NT2/D1 (cell line): Measurements from ENCODE around the gene CPNE5.

Experiments used
- DNase-seq: peaks from one replicate; pipeline ENCODE4 v3.0.0-alpha.2; 2011; ENCODE audit warnings: low read depth, low spot score
- H3K27me3 ChIP-seq: 2 replicates; pipeline ENCODE4 v1.6.0; 2011; ENCODE audit warnings: mild to moderate bottlenecking; ENCODE audit not compliant: insufficient read length, insufficient read depth
- H3K36me3 ChIP-seq: 2 replicates; pipeline ENCODE4 v1.6.1; 2011; ENCODE audit warnings: mild to moderate bottlenecking, low read length, mixed read lengths; ENCODE audit not compliant: insufficient read depth, insufficient read length
- H3K4me1 ChIP-seq: 2 replicates; pipeline ENCODE4 v1.5.1; 2011; ENCODE audit not compliant: insufficient read depth, insufficient read length
- H3K4me3 ChIP-seq: 2 replicates; pipeline ENCODE4 v1.5.1; 2011; ENCODE audit warnings: low read depth; ENCODE audit not compliant: insufficient read length
- H3K9ac ChIP-seq: 2 replicates; pipeline ENCODE4 v1.6.0; 2011; ENCODE audit warnings: low read depth; ENCODE audit not compliant: insufficient read length
- H3K9me3 ChIP-seq: 2 replicates; pipeline ENCODE4 v1.5.1; 2011; ENCODE audit warnings: mild to moderate bottlenecking, low read length; ENCODE audit not compliant: insufficient read depth
- SUZ12 ChIP-seq: IDR thresholded peaks from 2 replicates; pipeline ENCODE4 v1.6.1; 2011; ENCODE audit not compliant: insufficient read length, insufficient read depth; ENCODE audit errors: extremely low read depth
- YY1 ChIP-seq: IDR thresholded peaks from 2 replicates; pipeline ENCODE4 v1.6.1; 2011; ENCODE audit not compliant: insufficient read length, insufficient read depth
- ZNF274 ChIP-seq: IDR thresholded peaks from 2 replicates; pipeline ENCODE4 v1.6.1; 2011; ENCODE audit warnings: mild to moderate bottlenecking, low read depth, low read length

Gene CPNE5

DNA sequence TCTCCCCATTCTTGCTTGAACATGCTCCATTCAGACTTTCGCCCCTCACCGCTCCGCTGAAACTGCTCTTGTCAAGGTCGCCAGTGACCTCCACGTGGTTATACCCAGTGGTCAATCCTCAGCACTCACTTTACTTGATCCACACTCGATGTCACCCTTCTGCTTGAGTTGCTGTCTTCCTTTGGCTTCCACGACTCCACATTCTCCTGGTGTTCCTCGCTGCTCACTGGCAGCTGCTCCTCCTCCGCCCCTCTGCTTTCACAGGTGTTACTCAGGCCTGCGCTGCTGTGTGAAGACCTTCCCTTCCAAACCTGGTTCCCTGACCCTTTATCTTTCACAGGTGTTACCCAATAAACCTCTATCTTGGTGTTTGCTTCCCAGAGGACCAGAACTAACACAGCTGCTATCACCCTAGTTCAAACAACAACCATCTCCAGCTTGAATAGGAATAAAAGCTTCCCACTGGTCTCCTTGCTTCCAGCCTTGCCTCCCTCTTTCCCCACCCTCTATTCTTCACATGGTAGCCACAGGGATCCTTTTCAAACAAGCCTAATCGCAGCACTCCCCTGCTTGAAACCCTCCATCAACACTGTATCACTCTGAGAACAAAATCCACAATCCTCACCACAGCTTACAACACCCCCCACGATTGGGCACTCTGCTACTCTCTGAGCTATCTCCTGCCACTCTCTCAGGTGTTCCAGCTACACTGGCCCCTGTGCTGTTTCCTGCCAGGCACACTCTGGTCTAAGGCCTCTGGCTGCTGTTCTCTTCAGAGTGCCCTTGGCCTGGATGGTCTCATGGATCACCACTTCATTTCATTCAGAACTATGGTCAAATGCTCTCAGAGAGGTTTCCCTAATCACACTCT, 24.7 kb upstream of the CPNE5 start:
- H3K4me3 ChIP-seq, result no peak overlapping the region
- H3K4me1 ChIP-seq, result peaks cover 6% of the 10 kb centered on the region
- H3K9ac ChIP-seq, result no peak overlapping the region
- H3K36me3 ChIP-seq, result peaks cover 72% of the 10 kb centered on the region
- H3K27me3 ChIP-seq, result no peaks in the 10 kb centered on the region
- no peak for TF ChIP-seq YY1
- TF ChIP-seq ZNF274, result no peak
- no peak for TF ChIP-seq SUZ12
- DNase-seq, result no peak
- H3K9me3 ChIP-seq, result no peaks in the 10 kb centered on the region

DNA sequence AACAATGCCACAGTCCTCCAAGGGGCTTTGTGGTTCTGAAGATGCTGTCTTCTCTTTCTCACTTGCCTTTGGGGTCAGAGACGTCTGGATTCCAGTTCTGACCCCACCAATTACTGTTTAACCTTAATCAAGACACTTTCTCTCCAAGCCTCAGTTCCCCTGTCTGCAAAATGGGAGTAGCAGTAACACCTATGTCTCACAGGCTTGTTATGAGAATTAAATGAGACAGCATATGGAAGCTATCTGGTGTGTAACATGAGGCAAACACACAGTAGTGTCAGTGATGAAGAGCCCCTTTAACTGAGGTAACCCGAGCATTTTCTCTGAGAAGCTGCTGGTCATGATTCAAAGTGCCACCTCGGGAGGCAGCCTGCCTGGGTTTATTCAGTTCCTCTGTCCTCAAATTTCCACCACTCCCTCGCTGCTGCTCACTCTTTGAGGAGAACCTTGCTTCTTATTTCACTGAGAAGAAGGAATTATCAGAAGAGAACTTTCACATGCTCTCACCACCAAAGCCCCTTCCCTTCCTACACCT, 23.7 kb upstream of the CPNE5 start:
- no peak overlapping the region for H3K4me3 ChIP-seq

DNA sequence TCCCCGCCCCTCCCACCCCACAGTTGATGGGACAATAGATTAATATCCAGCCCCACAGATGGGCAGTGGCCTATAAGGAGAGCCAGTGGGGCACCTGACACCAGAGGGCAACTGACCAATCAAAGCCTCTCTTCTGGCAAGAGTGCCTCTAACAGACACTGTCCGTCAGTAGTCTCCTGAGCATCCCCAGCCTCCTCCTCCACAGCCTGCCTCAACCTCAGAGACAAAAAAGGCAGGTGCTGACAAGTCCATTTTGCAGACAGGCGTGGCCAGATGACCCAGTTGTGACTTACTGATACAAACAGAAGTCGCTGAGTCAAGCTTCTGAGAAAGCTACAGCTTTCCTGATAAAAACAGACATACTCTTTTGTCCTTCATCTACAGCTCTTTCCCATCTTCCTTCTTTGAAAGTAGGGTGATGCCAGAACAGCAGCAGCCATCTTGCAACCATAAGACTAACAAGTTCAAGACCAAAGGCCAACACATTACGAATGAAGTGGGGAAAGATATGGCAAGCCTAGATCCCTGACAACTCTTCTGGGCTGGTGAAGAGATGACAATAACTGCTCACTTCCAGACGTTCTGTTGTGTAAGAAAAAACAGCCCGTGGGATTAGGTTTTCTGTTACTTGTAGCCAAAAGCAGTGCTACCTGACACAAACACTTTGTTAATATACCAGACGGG, 23.1 kb upstream of the CPNE5 start:
- H3K9me3 ChIP-seq, result no peaks in the 10 kb centered on the region
- no peak overlapping the region for H3K9ac ChIP-seq
- no peak for DNase-seq
- H3K27me3 ChIP-seq, result no peaks in the 10 kb centered on the region
- no peak overlapping the region for H3K4me3 ChIP-seq
- H3K4me1 ChIP-seq, result peaks cover 6% of the 10 kb centered on the region
- no peak for TF ChIP-seq YY1
- TF ChIP-seq ZNF274, result no peak
- TF ChIP-seq SUZ12, result no peak
- peaks cover 58% of the 10 kb centered on the region for H3K36me3 ChIP-seq

More for the DNA sequence above, 23.7 kb upstream of the CPNE5 start:
- Histone ChIP-seq H3K36me3 (peaks cover 64% of the 10 kb centered on the region), H3K27me3 (no peaks in the 10 kb centered on the region), H3K4me1 (peaks cover 6% of the 10 kb centered on the region), H3K9ac (no peak overlapping the region), H3K9me3 (no peaks in the 10 kb centered on the region)
- no peak for DNase-seq
- TF ChIP-seq YY1 (no peak), SUZ12 (no peak), ZNF274 (no peak)

DNA sequence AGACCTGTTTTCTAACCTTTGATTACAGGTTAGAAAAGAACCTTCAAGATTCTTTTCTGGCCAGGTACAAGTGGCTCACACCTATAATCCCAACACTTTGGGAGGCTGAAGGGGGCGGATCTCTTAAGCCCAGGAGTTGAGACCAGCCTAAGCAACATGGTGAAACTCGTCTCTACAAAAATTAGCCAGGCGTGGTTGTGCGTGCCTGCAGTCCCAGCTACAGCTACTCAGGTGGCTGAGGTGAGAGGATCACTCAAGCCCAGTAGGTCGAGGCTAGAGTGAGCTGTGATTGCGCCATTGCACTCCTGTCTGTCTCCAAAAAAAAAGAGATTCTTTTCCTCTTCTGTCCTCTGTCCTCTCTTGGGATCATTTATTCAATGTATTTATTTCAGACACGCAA, 20.9 kb upstream of the CPNE5 start:
- peaks cover 53% of the 10 kb centered on the region for H3K36me3 ChIP-seq
- no peaks in the 10 kb centered on the region for H3K27me3 ChIP-seq
- no peaks in the 10 kb centered on the region for H3K9me3 ChIP-seq
- H3K9ac ChIP-seq, result no peak overlapping the region
- peaks cover 6% of the 10 kb centered on the region for H3K4me1 ChIP-seq
- no peak overlapping the region for H3K4me3 ChIP-seq
- TF ChIP-seq SUZ12 (no peak), YY1 (no peak), ZNF274 (no peak)
- DNase-seq, result no peak

DNA sequence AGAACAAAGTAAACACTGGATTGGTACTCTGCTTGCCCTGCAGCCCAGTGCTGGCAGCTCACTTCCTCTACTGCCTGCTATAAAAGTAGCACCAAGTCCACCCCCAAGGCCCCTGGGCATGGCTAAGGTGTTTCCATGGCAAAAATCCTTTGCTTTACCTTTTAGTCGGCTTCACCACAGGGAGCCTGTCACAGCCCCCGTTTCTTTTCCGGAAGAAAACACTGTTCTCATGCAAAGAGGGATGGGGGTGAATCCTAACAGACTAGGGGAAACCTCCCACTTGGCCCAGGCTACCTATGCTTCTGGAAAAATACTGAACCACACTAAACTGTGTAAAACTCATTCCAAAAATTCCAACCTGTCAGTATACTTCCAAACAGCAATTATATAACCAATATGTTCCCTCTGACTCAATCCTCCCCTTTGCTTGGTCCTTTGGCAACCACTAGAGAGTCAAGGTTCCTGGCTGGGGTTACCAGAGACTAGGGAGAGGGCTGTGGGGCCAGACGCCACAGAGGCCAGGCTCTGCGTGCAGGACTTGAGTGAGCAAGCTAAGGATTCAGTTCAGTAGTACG, 19.2 kb upstream of the CPNE5 start:
- Histone ChIP-seq H3K9me3 (no peaks in the 10 kb centered on the region), H3K27me3 (no peaks in the 10 kb centered on the region), H3K36me3 (peaks cover 51% of the 10 kb centered on the region), H3K4me3 (no peak overlapping the region), H3K4me1 (peaks cover 6% of the 10 kb centered on the region), H3K9ac (no peak overlapping the region)
- TF ChIP-seq YY1 (no peak), SUZ12 (no peak), ZNF274 (no peak)
- DNase-seq, result peak; percentile 78

DNA sequence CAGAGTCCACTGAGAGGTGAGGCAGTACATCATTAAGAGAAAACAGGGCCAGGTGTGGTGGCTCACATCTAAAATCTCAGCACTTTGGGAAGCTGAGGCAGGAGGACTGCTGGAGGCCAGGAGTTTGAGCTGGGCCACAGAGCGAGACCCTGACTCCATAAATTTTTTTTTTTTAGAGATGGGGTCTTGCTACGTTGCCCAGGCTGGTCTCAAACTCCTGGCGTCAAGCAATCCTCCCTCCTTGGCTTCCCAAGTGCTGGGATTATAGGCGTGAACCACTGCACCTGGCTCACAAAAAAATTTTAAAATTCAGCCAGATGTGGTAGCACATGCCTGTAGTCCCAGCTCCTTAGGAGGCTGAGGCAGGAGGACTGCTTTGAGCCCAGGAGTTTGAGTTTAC, 18.1 kb upstream of the CPNE5 start:
- peaks cover 53% of the 10 kb centered on the region for H3K36me3 ChIP-seq
- DNase-seq, result no peak
- no peak overlapping the region for H3K4me3 ChIP-seq
- H3K4me1 ChIP-seq, result peaks cover 6% of the 10 kb centered on the region
- no peaks in the 10 kb centered on the region for H3K27me3 ChIP-seq
- H3K9ac ChIP-seq, result no peak overlapping the region
- TF ChIP-seq ZNF274, result no peak
- TF ChIP-seq SUZ12, result no peak
- TF ChIP-seq YY1, result no peak
- no peaks in the 10 kb centered on the region for H3K9me3 ChIP-seq
